ENCODE results near the gene ROPN1L. TPM values are rescaled to one million over a fixed set of nuclear protein-coding genes. Genes with fewer than 3 reads are reported as not detected.
"Not testable (repeated sequence)": the region's sequence is repeated elsewhere in the genome, so short reads cannot be mapped to it uniquely, and the experiment has no call there.

The ROPN1L gene
- total RNA-seq, 1 experiment from 2014 or later: not detected

- DNase-seq (ENCODE audit: low read depth): no peak
Observed at GRCh38 chr5:10477943-10478342, 36.3 kb downstream of the ROPN1L start.

- DNase-seq (ENCODE audit: low read depth): no peak
Observed at GRCh38 chr5:10478436-10478835, 36.8 kb downstream of the ROPN1L start.

GRCh38 chr5:10479154-10479721 lies 37.6 kb downstream of the ROPN1L start:
- DNase-seq (ENCODE audit: low read depth): peak; percentile 94

GRCh38 chr5:10480237-10480985 lies 38.7 kb downstream of the ROPN1L start:
- no peak for DNase-seq (ENCODE audit: low read depth)

DNA sequence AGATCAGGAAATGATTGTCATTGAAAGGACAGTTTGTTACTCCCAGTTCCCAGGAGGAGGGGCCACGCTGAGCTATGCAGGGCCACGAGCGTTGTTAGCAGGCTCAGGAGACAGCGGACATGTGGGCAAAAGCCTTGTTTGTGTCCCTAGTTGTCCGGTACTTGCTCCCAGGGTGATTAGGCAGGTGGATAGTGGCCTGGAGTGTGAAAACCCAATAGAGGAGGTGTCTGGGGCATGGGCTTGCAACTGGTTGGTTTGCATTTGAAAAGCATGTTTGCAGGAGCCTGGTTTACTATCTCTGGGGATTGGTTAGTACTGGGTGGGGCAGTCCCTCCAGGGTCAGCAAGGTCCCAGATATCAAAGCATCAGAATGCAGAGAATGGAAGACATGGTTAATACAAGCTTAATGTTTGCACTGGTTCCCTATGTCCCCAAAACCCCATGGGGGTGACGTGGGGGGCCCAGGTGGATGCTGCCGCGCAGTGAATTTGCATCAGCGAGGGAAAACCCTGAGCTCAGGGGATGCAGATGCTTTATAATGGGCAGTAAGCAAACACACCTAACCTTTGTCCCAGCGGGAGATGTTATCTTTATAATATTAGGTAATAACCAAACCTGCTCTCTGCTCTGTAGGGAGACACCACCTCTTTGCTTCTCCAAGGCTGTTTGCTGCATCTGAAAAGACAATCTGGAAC lies 39.7 kb downstream of the ROPN1L start:
- no peak for DNase-seq (ENCODE audit: low read depth)

DNA sequence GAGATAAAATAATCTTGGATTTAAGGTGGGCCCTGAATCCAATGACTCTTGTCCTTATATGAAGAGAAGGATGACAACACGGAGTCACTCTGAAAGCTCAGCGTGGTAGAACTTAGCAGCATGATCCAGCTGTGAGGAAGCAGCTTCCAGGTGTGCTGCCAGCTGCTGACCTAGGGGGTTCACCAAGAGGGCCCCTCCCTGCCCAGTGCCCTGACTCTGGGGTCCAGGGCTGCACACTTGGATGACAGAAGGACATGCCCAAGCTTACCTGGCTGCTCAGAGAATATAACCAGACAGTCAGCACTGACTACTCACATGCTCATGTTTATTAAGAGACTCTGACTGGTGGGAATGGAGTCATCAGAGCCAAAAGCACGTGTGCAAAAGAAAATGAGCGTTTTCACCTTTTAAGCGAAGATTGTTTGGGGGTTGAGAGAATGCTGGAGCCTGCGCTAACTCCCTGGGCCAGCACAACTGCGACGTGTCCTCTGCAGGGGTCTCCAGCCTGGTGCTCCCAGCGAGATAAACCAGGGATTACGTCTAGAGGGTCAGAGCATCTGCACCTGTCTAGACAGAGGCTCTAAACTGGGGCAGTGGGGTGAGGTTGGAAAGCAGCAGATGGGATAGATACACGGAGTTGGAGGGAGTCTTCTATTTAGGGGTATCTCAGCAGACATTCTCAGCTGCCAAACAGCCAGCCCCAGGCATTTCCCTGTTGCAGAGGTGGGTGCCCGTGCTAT lies 41.3 kb downstream of the ROPN1L start:
- no peak for DNase-seq (ENCODE audit: low read depth)

DNA sequence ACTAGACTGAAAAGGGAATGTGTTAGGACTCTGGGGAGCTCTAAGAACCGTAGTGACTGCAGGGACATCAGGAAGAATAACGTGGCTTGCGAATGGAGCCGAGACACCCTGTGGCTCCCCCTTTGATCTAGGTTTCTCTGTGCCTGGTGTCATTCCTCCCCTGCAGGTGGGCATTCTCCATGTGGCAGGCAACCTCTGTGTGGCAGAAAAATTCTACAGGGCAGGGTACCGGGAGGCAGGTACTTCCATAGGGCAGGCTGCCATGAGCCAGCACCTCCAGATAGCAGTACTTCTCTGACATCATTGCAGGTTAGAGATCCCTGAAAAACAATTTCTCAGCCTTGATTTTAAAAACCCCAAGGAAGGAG lies 43.1 kb downstream of the ROPN1L start:
- no peak for DNase-seq (ENCODE audit: low read depth)

- DNase-seq (ENCODE audit: low read depth): peak; percentile 48
Observed at GRCh38 chr5:10485142-10485795, 43.6 kb downstream of the ROPN1L start.

- DNase-seq (ENCODE audit: low read depth): no peak
Observed at GRCh38 chr5:10485897-10486296, 44.2 kb downstream of the ROPN1L start.

DNA sequence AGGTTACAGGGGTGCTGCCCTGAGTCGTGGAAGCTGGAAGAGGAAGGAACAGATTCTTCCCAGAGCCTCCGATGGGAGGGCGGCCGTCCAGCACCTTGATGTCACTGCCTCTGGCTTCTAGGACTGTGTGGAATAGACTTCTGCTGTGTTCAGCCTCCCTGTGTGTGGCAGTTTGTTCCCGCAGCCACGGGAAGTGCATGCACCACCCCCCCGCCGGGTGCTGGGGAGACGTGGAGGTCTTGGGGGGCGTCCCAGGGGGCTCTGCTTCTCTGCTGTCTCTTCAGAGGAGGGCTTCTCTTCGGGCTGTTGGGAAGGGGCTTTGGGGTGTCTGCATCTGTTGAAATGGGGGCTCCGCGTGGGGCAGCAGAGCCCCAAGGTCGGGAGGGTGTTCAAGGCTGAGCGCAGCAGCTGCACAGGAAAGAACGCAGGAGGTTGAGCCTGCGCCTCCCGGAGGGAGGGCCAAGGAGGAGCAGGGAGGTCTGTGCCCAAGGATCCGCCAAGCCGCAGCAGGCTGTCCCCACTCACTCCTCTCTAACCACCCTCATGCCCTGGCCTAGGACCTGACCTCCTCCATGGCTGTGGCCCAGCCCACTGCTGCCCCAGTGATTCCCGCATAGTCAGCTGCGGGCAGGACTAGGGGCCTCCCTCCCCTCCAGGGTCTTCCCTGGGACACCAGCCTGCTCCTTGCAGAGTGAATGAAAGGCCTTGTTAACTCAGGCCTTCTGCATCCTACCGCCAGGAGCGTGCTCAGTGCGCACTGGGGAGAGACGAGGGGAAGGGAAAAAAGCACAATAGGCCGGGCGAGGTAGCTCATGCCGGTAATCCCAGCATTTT lies 45.0 kb downstream of the ROPN1L start:
- DNase-seq (ENCODE audit: low read depth): no peak

DNA sequence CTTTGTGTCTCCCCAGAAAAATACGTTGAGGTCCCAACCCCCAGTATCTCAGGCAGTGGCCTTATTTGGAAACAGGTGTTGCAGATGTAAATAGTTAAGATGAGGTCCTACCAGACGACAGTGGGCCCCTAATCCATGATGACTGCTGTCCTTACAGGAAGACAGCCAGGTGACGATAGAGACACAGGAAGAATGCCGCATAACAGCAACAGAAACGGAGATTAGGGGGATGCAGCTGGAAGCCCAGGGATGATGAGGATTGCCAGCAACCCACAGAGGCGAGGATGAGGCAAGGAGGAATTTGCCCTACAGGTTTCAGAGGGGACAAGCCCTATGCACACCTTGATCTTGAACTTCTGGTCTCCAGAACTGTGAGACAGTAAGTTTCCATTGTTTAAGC lies 46.5 kb downstream of the ROPN1L start:
- no peak for DNase-seq (ENCODE audit: low read depth)

- peak; percentile 73 for DNase-seq (ENCODE audit: low read depth)
Observed at GRCh38 chr5:10489810-10490426, 48.2 kb downstream of the ROPN1L start.

- DNase-seq (ENCODE audit: low read depth): no peak
Observed at GRCh38 chr5:10490927-10491672, 49.4 kb downstream of the ROPN1L start.

- no peak for DNase-seq (ENCODE audit: low read depth)
Observed at GRCh38 chr5:10491673-10492026, 50.0 kb downstream of the ROPN1L start.

DNA sequence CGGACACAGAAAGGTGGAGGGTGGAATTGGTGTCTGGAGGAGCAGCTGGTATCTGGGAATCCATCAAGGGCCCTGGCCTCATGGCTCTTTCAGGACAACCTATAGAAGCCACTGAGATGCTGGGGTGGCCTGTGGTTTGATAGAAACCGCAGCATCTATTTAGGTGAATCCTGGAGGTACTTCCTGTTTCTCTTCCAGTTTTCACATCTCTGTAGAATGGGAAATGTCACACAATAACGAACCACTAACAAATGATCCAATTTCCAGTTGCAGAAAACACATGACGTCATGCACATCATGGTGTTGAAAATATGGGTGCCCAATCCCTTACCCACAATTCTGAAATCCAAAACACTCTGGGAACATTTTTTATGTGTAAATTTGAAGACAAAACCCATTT lies 52.2 kb downstream of the ROPN1L start:
- DNase-seq (ENCODE audit: low read depth): no peak

DNA sequence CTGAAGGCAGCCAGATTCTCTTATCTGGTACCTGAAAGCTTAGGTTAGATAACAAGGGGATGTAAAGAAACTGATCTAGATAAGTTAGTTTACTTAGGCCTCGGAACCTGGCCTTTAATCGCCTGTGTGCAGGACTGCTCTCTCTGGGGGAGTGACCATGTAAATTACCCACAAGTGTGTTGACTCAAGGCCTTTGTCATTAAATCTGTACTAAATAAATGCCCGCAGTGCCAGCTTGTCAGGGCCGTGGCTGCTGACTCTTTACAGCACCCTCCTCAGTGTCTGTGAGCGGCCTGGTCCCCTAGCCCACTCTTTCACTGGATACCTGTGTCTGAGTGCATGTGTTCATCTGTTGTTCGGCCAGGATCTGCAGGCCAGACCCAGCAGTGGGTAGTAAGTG lies 52.8 kb downstream of the ROPN1L start:
- not testable (repeated sequence) for DNase-seq (ENCODE audit: low read depth)

- DNase-seq (ENCODE audit: low read depth): no peak
Observed at GRCh38 chr5:10497554-10497953, 55.9 kb downstream of the ROPN1L start.

DNA sequence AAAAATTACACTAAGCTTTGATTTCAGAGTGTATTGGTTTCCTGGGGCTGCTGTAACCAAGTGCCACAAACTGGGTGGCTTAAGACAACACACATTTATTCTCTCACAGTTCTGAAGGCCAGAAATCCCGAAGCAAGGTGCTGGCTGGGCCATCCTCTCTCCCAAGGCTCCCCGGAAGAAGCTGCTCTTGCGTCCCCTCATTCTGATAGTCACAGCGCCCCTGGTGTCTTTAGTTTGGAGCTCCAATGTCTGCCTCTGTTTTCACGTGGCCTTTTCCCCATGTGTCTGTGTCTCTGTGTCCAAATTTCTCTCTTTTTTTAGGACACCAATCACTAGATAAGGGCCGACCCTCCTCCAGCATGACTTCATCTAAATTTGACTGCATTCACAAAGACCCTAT lies 56.7 kb downstream of the ROPN1L start:
- DNase-seq (ENCODE audit: low read depth): no peak

GRCh38 chr5:10499066-10499465 lies 57.4 kb downstream of the ROPN1L start:
- no peak for DNase-seq (ENCODE audit: low read depth)

Data from HT1080 (cell line).